Measurements from ENCODE around the gene GPR132.

GRCh38 chr14:105067969-105068301 is 2.7 kb upstream of the GPR132 start:
- no peak for TF ChIP-seq POLR2A (IDR thresholded peaks at IDR 0.05; ENCODE audit: low read length)
- no peak for TF ChIP-seq GATA1 (IDR thresholded peaks at IDR 0.05; ENCODE audit: low read depth, low read length)

All from erythroblast (primary cell).